Fibroblast of the conjunctiva (primary cell): Measurements from ENCODE around the gene KBTBD13.
"Not testable (repeated sequence)": the region's sequence is repeated elsewhere in the genome, so short reads cannot be mapped to it uniquely, and the experiment has no call there.

Experiments used
- DNase-seq: peaks from one replicate; pipeline ENCODE4 v3.0.0-alpha.2; 2010; ENCODE audit warnings: low read depth

The KBTBD13 gene

GRCh38 chr15:65069779-65070546 lies 6.6 kb upstream of the KBTBD13 start:
- no peak for DNase-seq

- DNase-seq, result no peak
These were observed 5.2 kb upstream of the KBTBD13 start for GRCh38 chr15:65071381-65071811.

- DNase-seq, result no peak
These were observed 4.5 kb upstream of the KBTBD13 start for GRCh38 chr15:65072027-65072426.

GRCh38 chr15:65072617-65073016 lies 3.9 kb upstream of the KBTBD13 start:
- no peak for DNase-seq

GRCh38 chr15:65074946-65075345 lies 1.6 kb upstream of the KBTBD13 start:
- DNase-seq, result not testable (repeated sequence)

GRCh38 chr15:65075607-65076395 lies 745 bp upstream of the KBTBD13 start:
- not testable (repeated sequence) for DNase-seq

GRCh38 chr15:65077291-65077980 lies 890 bp downstream of the KBTBD13 start:
- no peak for DNase-seq

- DNase-seq, result no peak
These were observed 1.4 kb downstream of the KBTBD13 start for GRCh38 chr15:65077981-65078352.

GRCh38 chr15:65079580-65079979 lies 3.0 kb downstream of the KBTBD13 start:
- DNase-seq, result no peak

GRCh38 chr15:65081270-65081669 lies 4.7 kb downstream of the KBTBD13 start:
- DNase-seq, result no peak

GRCh38 chr15:65081758-65082157 lies 5.2 kb downstream of the KBTBD13 start:
- DNase-seq, result no peak

- DNase-seq, result no peak
These were observed 5.9 kb downstream of the KBTBD13 start for GRCh38 chr15:65082303-65082953.

- no peak for DNase-seq
These were observed 6.7 kb downstream of the KBTBD13 start for GRCh38 chr15:65083262-65083701.

GRCh38 chr15:65084500-65085206 lies 8.1 kb downstream of the KBTBD13 start:
- no peak for DNase-seq

- no peak for DNase-seq
These were observed 8.7 kb downstream of the KBTBD13 start for GRCh38 chr15:65085207-65085753.

GRCh38 chr15:65085990-65086679 lies 9.6 kb downstream of the KBTBD13 start:
- DNase-seq, result no peak

- no peak for DNase-seq
These were observed 10.2 kb downstream of the KBTBD13 start for GRCh38 chr15:65086680-65087111.

- DNase-seq, result no peak
These were observed 10.9 kb downstream of the KBTBD13 start for GRCh38 chr15:65087411-65087810.

GRCh38 chr15:65087873-65088642 lies 11.5 kb downstream of the KBTBD13 start:
- DNase-seq, result no peak

GRCh38 chr15:65088643-65089021 lies 12.1 kb downstream of the KBTBD13 start:
- no peak for DNase-seq
